ENCODE data around the gene DUSP14.
"Not testable (repeated sequence)": the region's sequence is repeated elsewhere in the genome, so short reads cannot be mapped to it uniquely, and the experiment has no call there.

DUSP14 gene

DNA sequence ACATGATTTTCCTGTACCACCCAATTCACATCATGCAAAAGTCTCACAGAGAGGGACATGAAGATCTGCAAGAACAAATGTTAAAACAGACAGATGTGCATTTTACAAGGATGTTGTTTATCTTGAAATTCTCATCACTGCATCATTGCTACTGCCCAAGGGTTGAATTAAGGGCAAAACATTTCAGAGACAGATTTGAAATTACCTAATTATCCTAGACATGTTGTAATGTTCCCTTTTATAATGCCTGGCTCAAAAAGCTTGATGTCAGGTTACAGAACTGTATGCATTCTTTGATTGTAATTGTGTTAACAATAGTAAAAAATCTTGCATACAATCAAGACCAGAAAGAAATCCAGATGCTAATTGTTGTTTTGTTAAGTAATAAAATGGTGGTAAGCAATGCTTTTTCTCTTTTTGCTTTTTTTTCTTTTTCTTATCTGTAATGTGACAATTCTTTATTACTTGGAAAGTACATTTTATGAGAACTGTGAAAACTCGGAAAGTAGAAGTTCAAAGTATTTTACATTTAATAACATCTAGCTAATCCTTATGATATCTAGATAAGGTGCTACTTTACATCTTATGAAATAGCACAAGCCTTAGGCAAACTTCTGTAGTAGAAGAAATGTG lies 3.6 kb upstream of the DUSP14 start:
- no peak for DNase-seq

DNA sequence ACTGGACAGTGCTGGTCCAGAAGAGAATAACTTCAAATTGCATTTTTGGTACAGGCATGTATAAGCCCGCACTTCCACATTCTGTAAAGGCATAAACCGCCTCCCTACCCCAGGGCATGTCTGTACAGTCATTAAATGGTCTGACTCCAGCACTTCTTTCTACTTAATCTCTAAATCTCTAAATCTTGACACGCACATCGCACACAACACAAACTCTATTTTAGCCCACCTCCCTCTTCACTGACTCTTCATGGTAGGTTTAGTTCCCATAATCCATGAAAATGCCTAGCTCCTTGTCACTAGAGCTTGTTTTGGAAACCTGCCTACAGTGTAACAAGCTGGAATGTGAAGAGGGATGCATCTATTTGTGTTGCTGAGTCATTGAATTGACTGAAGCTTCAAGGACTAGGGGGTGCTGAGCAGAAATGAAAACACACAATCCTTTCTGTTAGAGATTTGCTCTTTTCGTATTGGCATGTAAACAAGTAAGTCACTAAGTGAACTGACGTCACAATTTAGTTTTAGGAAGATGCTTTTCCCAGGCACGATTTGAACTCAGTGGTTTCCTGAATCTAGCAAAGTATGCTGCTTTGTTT lies 1.6 kb upstream of the DUSP14 start:
- peak; percentile 52 for DNase-seq

DNA sequence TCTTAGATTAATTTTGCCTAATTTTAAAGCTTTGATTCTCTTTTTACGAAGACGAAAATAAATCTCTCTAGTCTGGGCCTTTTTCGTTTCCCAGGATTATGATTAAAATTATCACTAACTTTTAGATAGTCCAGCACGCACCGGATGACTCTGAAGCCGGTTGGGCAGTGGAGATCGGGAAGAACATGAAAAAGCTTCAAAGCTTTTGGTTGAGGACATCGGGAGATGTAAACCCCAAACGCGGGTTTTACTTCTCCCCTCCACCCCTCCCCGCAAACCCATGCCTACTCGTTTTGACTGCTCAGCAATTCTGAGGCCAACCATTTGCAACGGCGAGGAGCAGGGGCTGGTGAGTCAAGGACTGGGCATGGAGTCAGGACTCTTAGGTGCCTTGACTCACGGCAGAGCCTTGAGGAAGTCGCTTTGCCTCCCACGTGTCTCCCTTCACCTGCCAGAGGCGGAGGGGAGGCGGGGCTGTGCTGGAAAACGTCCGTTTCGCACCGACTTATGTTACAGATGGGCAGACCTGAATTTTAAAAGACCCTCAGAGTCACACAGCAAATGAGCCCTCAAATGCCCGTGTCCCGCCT lies 989 bp upstream of the DUSP14 start:
- peak; percentile 65 for DNase-seq

DNA sequence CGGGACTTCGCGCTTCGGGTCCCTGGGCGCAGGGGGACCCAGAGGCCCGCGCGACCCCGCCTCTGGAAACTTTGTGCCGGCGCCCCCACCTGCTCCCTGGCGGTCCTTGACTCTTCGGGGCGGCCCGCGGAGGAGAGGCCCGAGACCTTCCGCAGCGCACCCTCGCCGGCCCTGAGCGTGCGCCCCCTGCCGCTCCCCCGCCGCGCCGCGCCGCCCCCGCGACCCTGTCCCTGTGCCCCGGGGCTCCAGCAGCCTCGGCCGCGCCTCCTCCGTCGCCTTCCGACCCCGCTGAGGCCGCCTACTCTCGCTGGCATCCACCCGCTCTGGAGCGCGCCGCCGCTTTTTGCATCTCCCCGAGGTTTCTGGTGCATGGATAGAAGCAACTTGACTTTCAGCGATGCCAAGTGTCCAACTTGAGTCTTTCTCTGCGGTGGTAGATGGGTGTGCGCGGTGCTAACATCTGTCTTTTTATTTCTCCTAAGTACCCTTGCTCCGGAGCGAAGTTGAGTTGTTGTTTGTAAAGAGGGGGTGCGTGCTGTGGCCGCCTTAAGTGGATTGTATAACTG lies 414 bp downstream of the DUSP14 start:
- DNase-seq = peak; percentile 72

DNA sequence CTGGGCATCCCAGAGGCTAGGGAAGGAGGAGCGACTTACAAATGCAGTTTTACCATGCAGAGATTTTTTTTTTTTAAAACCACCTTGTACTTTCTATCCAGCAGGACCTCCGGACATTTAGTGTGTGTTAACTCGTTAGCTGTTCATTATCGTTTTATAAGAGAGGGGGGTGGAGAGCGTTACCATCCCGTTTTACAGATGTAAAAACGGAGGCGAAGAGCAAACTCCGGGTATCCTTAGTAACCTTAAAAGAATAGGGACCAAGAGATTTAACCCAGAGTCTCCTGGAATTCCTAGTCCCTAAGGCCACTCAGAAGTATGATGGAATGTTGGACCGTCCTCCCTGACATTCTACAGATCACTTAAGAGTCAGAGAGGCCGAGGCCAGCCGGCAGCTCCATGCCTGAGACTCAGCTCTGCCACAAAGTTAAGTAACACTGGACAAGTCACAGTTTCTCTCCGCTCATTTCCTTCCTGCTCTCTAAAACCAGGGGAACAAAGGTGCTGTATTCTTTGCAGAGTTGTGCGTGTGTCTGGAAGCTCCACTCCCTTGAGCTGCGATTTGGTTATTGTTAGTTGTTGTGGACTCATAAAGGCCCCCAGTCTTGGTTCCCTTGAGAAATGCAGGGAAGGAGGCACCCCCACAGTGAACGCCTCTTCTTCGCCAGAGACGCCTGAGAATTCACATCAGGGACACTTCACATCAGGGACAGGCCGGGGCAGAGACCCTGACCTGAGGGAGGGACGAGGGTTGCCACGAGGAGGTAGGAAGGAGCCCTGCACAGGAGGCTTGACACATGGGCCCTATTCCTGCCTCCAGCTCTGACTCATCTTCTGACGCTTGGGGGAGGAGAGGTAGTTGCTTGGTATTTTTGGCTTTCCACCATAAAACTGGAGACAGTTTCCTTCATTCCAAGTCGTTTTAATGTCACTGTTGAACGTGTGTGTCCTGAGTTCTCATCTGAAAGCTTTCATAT lies 1.2 kb downstream of the DUSP14 start:
- DNase-seq = peak; percentile 54

DNA sequence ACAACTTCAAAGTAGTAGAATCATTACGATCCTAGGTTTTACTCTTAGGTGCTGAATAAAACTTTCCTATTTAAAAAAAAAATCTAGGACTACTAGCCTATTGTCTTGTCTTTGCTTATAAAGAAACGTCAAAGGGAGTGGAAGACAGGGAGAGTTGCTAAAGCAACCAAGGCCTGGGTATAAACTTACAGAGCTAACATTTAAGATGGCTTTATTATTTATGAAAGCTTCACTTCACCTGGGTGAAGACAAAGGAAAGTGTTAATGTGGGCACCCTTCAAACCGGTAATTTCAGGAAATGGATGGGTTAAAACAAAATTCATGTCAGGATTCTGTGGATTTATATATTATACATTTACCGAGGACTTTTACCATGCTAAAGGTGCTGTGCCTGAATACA lies 2.5 kb downstream of the DUSP14 start:
- no peak for DNase-seq

DNA sequence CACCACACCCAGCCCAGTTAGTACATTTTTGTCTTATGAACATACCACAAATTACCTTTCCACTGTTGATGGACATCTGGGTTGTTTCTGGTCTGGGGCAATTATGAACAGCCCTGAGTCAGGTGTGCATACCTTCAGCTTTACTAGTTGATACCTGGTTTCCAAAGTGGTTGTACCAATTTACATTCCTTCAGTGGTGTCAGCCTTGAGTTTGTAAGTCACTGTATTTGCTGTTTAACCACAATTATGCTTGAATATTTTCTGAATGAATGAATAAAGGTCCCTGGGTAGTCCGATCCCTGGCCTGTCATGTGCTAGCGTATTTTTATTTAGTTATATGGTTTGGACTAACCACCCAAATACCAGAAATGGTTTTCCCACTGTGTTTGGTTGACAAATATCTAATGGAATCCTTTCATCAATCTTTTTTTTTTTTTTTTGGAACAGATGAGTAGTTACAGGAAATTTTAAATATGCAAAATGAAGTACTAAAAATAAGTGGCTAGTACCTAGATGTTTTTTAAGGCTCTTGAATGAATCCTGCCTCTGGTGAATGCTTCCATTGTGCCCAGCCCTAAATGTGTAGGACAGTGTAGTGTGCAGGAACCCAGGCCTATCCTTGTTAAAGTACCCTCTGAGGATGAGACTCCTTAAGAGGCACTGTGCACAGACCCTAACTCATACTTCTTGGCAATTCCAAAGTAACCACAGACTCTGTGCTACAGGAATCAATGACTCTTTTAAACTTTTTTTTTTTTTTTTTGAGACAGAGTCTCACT lies 3.7 kb downstream of the DUSP14 start:
- DNase-seq = no peak

DNA sequence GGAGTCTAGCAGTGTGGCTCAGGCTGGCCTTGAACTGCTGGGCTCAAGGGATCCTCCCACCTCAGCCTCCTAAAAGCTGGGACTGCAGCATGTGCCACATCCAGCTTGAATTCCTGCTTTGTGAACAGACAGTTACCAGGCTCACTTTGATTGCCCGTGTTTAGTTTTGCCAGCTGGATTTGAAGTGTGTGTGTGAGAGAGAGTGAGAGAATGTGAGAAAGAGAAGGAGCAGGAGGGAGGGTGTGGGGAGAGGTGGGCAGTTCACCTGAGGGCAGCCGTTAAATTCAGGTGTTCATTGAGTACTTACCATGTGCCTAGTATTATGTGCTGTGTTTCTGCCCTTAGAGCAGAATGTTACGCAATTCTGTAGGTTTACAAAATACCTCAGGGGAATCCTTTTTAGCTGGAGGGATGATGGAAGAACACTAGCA lies 4.7 kb downstream of the DUSP14 start:
- DNase-seq = no peak

DNA sequence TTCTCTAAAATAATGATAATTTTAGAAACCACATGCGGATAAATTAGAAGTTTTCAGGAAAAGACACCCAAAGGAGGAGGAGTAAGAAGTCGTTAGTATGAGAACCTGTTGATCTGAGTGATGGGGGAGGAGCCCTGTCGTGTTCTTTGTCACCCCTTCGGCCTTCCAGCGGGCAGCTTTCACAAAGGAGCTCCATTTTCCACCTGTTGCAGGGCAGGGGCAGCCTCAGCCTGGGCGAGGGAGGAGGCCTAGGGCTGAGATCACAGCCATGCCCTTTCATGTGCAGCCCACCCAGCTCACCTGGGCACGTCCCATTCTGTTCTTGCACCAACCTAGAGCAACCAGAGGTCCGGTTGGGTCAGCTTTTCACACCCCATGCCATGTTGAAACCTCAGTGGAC lies 5.3 kb downstream of the DUSP14 start:
- DNase-seq = no peak

DNA sequence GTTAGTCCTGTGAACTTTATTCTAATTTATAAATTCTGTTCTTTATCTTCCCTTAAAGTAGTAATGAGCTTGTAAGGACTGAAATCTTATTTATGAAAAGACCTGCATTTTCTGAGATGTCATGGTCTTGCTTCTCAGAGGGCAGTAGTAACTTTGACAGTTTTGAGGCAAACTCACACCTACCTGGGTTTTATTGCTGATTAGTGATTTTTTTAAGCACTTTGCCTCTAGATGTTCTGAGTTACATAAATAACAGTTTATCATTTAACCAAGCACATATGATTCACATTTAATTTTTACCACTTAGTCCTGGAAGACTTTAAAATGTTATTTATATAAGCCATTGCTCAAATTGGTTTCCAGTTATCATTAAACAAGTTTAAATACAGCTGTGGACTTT lies 10.7 kb downstream of the DUSP14 start:
- DNase-seq = no peak

DNA sequence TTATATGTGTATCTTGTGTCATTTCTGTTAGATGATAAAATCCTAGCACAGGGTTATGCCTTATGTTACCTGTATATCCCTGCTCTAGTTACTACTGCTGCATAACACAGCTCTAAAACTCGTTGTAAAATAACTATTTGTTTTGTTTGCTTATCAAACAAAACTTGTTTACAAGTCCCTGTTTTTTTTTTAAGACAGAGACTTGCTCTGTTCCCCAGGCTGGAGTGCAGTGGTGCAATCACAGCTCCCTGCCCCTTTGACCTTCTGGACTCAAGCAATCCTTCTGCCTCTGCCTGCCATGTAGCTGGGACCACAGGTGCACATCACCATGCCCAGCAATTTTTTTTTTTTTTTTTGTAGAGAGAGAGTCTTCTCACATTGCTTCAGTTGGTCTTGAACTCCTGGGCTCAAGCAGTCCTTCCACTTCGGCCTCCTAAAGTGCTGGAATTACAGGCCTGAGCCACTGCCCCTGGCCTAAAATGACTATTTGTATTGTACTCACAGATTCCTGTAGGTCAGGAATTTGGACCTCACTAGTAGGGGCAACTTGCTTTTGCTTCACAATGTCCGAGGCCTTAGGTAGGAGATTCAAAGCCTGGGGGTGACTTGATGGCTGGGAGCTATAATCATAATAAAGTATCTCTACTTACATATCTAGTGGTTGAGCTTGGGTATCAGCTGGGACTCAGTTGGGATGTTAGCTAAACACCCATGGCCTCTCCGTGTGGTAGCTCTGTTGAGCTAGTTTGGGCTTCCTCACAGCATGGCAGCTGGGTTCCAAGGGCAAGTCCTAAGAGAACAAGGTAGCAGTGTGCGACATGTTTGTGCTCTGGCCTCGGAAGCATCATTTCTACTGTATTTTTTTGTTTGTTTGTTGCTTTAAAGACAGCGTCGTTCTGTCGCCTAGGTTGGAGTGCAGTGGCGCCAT lies 12.6 kb downstream of the DUSP14 start:
- DNase-seq = no peak

DNA sequence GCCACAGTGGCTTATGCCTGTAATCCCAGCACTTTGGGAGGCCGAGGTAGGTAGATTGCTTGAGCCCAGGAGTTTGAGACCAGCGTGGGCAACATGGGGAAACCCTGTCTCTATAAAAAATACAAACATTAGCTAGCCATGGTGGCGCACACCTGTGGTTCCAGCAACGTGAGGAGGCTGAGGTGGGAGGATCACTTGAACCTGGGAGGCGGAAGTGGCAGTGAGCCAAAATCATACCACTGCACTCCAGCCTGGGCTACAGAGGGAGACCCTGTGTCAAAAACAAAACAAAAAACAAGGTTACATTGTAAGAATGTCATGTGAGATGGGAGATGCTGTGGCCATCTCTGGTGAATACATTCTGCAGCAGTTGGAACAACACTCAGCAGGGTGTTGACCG lies 13.5 kb downstream of the DUSP14 start:
- DNase-seq = no peak

DNA sequence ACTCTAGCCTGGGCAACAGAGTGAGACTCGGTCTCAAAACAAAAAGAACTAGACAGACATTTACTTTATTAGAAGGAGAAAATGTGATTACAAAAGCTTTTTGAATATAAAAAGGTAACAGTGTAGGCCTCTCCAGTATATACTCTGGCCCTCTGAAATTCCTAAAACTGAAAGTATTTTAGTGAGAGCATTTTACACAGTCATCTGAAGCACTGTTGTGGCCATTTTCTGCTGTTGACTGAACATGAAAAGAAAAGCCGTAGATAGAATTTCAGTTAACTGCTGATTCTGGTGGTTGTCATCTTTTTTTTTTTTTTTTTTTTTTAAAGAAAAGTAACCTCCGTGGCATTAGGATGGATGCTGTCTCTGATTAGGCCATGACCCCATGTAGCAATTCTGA lies 15.6 kb downstream of the DUSP14 start:
- DNase-seq = peak; percentile 14

DNA sequence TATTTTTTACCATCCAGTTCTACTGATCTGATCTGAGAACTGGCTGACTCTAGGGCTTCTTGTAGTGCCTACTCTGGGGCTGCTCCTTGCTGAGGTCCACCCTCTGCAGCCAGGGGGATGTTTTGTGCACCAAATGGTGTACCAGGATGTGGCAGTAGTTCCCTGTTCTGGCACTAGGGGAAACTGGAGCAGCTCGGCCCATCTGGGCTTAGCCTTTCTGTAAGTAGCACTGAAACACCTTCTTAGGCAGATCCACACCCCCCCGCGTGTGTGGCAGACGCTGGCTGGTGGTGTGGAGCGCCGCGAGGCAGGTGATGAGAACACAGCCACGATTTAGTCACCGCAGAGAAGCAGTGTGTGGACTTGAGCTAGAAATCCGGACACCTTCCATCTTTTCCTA lies 17.0 kb downstream of the DUSP14 start:
- peak; percentile 23 for DNase-seq

DNA sequence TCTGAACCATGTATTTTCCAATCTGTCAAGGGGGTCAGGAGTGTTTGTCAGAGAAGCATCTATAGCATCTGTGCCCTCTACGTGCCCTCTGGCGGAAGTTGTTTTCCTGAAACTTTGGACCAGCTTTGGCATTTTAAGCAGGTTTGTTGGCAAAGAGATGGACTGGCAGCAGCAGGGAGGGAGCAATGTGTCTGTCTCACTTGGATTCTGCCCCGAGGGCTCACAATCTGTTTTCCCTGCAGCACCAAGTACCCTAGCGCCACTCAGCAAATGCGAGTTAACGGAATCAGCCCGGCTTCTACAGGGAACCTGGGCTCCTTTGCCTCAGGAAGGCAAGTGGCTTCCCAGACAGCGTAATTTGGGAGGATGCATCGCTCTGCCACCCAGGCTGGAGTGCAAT lies 17.4 kb downstream of the DUSP14 start:
- DNase-seq = no peak

DNA sequence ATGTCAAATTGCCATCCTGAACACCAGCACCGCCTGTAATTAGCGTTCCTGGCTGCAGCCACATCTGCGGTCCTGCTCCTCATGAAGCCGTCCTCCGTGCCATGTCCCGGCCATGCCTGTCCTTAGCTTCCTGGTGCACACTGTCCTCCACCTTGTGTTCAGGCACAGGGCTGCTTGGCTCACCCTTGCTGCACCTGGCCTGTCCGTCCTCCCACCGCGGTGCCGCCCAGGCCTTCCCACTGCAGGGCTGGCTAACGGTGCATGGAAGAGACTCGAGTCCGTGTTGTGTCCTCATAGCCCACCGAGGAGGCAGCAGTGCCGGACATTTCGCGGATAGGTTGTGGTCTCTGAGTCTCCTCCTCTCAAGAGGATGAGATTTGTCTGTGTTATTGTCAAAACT lies 20.4 kb downstream of the DUSP14 start:
- DNase-seq = no peak

DNA sequence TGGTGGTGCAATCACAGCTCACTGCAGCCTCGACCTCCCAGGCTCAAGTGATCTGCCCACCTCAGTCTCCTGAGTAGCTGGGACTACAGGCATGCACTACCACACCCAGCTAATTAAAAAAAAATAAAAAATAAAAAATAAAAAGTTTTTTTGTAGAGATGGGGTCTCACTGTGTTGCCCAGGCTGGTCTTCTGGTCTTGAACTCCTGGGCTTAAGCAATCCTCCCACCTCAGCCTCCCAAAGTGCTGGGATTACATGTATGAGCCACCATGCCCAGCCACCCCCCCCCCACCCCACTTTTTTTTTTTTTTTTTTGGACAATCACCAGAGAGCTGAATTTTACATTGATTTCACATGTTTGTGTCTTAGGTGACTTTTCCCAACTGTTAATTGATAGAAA lies 22.0 kb downstream of the DUSP14 start:
- not testable (repeated sequence) for DNase-seq

DNA sequence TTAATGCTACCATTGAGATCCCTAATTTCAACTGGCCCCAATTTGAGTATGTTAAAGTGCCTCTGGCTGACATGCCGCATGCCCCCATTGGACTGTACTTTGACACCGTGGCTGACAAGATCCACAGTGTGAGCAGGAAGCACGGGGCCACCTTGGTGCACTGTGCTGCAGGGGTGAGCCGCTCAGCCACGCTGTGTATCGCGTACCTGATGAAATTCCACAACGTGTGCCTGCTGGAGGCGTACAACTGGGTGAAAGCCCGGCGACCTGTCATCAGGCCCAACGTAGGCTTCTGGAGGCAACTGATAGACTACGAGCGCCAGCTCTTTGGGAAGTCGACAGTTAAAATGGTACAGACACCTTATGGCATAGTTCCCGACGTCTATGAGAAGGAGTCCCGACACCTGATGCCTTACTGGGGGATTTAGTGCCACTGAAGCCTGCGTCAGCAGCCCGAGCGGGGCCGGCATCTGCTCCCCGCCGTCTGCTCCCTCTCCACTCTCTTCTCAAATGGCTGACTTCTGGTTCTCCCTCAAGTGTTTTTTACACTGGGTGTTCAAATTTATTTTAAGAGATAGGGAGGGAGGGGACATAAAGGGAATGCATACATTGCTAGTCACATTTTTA lies 22.9 kb downstream of the DUSP14 start:
- DNase-seq = no peak

DNA sequence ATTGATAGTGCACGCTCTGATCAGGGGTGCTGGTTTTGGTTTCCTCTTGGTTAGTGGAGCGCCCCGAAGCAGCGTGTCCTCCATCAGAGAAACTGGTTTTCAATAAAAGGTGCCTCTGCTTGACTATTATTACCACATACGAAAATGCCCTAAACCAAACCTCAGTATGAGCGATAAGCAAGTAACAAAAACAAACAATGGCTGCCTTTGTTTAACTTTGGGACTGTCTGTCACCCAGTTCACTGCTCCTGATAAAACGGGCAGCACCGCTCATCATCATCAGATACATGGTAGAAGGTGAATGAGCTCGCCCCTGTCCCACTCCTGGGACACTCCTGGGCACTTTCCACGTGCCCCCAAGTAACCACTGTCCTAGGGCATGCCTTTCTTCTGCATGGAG lies 24.0 kb downstream of the DUSP14 start:
- DNase-seq = no peak

DNA sequence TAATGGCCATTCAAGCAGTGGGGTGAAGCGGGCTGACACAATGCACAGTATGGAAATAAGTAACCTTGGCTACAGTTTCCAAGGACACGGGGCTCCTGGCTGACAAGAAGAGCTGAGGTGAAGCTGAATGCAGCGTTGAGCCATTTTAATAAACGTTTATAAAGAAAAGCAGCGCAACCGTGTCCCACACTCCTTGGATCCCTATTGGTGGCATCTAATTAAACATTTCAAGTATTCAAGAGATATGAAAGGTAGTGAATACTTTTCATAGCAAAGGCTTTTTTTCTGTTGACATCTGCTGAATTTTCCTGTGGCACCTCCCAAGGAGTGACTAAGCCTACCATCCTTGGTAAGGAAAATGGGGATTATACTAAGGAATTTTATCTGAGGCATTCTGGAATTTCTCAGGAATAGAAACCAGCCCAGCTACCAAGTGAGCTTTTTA lies 26.5 kb downstream of the DUSP14 start:
- no peak for DNase-seq

DNA sequence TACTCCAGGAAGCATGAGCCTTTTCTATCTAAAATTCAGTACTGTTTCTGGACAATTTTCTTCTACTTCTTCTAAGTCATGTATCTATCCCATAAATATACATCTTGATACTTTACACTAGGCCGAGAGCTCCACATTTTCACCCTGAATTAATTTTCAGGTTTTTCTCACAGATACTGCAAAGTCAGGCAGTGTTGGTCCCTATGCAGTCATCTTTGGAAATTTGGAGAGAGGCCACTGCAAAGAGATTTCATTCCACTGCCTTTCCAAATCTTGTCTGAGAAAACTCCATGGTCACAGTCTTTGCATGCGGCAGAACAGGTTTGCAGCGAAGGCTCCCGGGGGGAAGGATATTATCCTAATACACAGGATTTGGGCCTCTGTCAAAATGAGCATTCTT lies 28.2 kb downstream of the DUSP14 start:
- DNase-seq = no peak

Measured in activated CD4-positive, alpha-beta T cell treated with anti-CD3 and anti-CD28 coated beads, Interleukin-2, Interleukin-6, amounts not matched to agents 100 ng/mL and 50 ng/mL, durations not matched to agents 16 hours and 8 hours (primary cell).